Stimulated activated memory B cell treated with anti-CD40 and anti-IgM and Interleukin-4, amounts not matched to agents 10 μg/mL and 1 μg/mL and 100 μg/mL, for 72 hours (primary cell): ENCODE data around the gene GRSF1.
"Not testable (repeated sequence)": the region's sequence is repeated elsewhere in the genome, so short reads cannot be mapped to it uniquely, and the experiment has no call there.

ENCODE experiments used
- ATAC-seq: fragments of 150-1000 bp; cut with Tn5 transposase; 2 replicates; pipeline ENCODE4 v1.10.0; 2021
- H3K27ac Mint-ChIP-seq: one replicate; pipeline ENCODE4 v1.8.0; 2022; ENCODE audit warnings: mild to moderate bottlenecking, mixed read lengths
- H3K27me3 Mint-ChIP-seq: one replicate; pipeline ENCODE4 v1.8.0; 2022; ENCODE audit warnings: mixed read lengths
- H3K36me3 Mint-ChIP-seq: one replicate; pipeline ENCODE4 v1.8.0; 2022; ENCODE audit warnings: mixed read lengths
- H3K4me1 Mint-ChIP-seq: one replicate; pipeline ENCODE4 v1.8.0; 2022; ENCODE audit warnings: mixed read lengths
- H3K4me3 Mint-ChIP-seq: one replicate; pipeline ENCODE4 v1.8.0; 2022; ENCODE audit warnings: mild to moderate bottlenecking, moderate library complexity, mixed read lengths
- H3K9me3 Mint-ChIP-seq: one replicate; pipeline ENCODE4 v1.8.0; 2022; ENCODE audit warnings: mixed read lengths

The GRSF1 gene

DNA sequence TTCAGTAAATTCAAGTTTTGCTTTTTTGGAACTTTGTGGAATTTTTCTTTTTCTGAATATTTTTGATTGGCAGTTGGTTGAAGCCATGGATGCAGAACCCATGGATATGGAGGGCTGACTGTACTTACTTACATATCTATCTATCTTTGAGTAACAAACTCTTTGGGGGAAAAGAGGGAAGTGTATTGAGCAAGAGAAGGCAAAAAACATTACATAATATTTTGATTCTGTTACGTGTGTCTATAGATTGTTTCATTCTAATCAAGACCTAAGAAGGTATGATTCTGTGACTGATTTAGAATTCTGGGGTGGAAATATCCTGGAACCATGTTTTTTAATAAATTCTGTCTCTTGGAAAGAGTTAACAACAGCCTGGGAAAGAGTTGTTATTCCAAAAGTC lies 31.5 kb downstream of the GRSF1 start:
- H3K27ac Mint-ChIP-seq: no peak overlapping the region
- H3K4me3 Mint-ChIP-seq: no peak overlapping the region
- H3K9me3 Mint-ChIP-seq: no peaks in the 10 kb centered on the region
- H3K4me1 Mint-ChIP-seq: no peaks in the 10 kb centered on the region
- H3K36me3 Mint-ChIP-seq: peaks cover 30% of the 10 kb centered on the region
- no peak for ATAC-seq
- no peaks in the 10 kb centered on the region for H3K27me3 Mint-ChIP-seq

DNA sequence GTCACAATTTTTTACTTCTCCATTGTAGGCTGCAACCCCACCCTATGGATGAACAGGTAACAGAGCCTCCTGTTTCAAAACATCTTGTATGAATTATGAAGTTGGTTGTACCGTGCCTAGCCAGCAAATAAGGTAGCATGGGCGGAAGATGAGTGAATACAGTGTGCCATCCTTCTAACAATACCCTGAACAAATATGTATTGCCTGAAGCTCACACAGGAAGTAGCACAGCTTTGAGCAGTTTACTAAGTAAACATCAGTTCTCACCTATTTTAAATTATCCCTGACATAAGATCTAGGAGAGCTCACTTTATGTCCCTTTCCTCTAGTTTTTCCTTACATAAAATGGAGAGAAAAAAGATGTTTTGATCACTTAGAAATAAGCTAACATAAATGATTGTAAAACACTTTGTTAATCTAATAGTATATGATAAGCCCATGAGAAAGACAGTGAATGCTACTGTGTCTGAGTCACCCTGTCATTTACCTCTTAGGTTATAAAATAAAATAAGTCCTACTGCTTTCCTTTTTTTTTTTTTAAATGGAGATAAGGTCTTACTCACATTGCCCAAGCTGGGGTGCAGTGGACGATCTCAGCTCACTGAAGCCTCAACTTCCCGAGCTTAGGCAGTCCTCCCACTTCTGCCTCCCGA lies 36.6 kb downstream of the GRSF1 start:
- Mint-ChIP-seq H3K4me3 (no peak overlapping the region), H3K27ac (no peak overlapping the region), H3K27me3 (no peaks in the 10 kb centered on the region), H3K36me3 (peaks cover 28% of the 10 kb centered on the region), H3K9me3 (no peaks in the 10 kb centered on the region), H3K4me1 (no peaks in the 10 kb centered on the region)
- no peak for ATAC-seq

DNA sequence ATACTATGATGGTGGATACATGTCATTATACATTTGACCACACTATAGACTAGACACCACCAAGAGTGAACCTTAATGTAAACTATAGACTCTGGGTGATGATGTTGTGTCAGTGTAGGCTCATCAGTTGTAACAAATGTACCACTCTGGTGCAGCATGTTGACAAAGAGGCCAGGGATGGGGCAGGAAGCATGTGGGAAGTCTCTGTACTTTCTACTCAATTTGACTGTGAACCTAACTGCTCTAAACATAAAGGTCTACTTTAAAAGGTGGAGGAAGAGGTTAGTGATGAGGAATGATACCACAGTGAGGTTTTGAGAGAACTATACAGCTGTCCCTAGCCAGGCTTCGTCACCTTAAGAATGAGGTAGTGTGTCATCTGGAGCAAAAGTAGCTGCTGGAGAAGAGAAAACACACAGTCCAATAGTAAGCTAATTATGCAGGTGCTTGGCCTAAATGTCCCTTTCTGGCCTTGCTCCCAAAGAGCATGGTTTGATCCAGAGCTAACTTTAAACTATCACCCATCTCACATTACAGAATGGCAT lies 38.4 kb downstream of the GRSF1 start:
- peaks cover 21% of the 10 kb centered on the region for H3K36me3 Mint-ChIP-seq
- ATAC-seq: no peak
- H3K9me3 Mint-ChIP-seq: no peaks in the 10 kb centered on the region
- no peaks in the 10 kb centered on the region for H3K27me3 Mint-ChIP-seq
- H3K27ac Mint-ChIP-seq: no peak overlapping the region
- no peak overlapping the region for H3K4me3 Mint-ChIP-seq
- H3K4me1 Mint-ChIP-seq: no peaks in the 10 kb centered on the region

DNA sequence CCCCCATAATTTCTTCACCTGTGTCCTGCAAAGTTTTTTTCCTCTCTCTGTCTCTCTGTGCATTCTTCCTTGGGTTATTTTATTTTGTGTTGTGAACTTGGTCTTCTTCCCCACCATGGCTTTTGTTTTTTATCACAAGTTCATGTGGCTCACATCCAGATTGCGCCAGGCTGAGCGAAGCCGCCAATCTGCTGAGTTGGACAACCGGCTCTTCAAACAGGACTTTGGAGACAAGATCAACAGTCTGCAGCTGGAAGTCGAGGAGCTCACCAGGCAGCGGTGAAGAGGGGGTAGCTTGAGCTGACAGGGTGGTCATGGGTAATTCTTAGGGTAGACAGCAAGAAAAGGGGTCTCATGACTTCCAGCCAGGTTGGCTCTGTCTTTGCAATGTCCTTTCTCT lies 46.1 kb downstream of the GRSF1 start:
- no peak overlapping the region for H3K4me3 Mint-ChIP-seq
- no peak overlapping the region for H3K27ac Mint-ChIP-seq
- H3K27me3 Mint-ChIP-seq: no peaks in the 10 kb centered on the region
- H3K9me3 Mint-ChIP-seq: no peaks in the 10 kb centered on the region
- peaks cover 47% of the 10 kb centered on the region for H3K36me3 Mint-ChIP-seq
- H3K4me1 Mint-ChIP-seq: no peaks in the 10 kb centered on the region
- ATAC-seq: no peak

DNA sequence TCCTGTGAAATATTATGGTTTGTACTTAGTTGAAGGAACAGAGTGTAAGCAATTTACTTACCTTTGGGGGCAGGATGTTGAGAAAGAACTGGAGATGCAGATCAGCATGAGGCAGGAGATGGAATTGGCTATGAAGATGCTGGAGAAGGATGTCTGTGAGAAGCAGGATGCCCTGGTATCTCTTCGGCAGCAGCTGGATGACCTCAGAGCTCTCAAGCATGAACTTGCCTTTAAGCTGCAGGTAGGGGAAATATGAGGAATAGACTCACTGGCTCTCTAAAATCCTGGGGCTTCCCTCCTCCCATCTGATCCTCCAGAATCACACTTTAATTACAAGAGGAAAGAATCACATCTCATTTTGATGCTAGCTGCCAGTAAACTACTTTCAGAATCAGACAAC lies 51.0 kb downstream of the GRSF1 start:
- H3K36me3 Mint-ChIP-seq: peaks cover 51% of the 10 kb centered on the region
- no peak overlapping the region for H3K4me3 Mint-ChIP-seq
- H3K9me3 Mint-ChIP-seq: no peaks in the 10 kb centered on the region
- no peak for ATAC-seq
- H3K27me3 Mint-ChIP-seq: no peaks in the 10 kb centered on the region
- no peaks in the 10 kb centered on the region for H3K4me1 Mint-ChIP-seq
- no peak overlapping the region for H3K27ac Mint-ChIP-seq

DNA sequence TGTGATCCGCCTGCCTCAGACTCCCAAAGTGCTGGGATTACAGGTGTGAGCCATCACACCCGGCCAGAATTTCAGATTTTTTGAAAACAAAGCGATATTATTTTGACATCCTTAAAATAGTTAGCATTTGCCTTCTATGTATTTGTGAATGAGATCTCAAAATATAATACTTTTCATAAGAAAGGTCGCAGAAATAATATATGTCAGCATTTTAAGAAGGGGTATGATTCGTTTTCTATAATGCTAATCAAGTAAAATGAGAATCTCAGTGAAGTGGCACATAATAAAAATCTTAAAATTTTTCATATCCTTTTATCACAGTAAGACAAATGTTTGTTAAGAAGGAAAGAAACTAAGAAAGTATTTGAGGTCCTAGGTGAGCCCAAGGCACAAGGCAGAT lies 52.2 kb downstream of the GRSF1 start:
- Mint-ChIP-seq H3K9me3 (no peaks in the 10 kb centered on the region), H3K27ac (no peak overlapping the region), H3K4me1 (no peaks in the 10 kb centered on the region), H3K4me3 (no peak overlapping the region), H3K27me3 (no peaks in the 10 kb centered on the region), H3K36me3 (peaks cover 49% of the 10 kb centered on the region)
- ATAC-seq: no peak

DNA sequence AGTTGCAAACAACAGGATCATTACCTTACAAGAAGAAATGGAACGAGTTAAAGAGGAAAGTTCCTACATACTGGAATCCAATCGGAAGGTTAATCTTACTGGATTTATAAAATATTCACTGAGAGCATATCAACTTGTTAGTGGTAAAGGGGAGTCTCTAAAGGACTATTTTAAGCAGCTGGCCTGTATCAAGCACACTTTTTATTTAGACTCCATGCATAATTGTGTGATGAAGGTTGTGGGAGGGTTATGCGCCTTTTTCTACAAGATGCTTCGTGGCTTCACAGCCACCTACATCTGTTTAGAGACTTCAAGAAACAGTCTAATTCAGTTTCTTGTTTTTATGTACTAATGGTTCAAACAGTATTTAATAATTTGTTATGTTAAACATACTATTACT lies 56.6 kb downstream of the GRSF1 start:
- no peak for ATAC-seq
- Mint-ChIP-seq H3K27me3 (no peaks in the 10 kb centered on the region), H3K4me1 (no peaks in the 10 kb centered on the region), H3K27ac (no peak overlapping the region), H3K36me3 (peaks cover 41% of the 10 kb centered on the region), H3K4me3 (no peak overlapping the region), H3K9me3 (no peaks in the 10 kb centered on the region)

DNA sequence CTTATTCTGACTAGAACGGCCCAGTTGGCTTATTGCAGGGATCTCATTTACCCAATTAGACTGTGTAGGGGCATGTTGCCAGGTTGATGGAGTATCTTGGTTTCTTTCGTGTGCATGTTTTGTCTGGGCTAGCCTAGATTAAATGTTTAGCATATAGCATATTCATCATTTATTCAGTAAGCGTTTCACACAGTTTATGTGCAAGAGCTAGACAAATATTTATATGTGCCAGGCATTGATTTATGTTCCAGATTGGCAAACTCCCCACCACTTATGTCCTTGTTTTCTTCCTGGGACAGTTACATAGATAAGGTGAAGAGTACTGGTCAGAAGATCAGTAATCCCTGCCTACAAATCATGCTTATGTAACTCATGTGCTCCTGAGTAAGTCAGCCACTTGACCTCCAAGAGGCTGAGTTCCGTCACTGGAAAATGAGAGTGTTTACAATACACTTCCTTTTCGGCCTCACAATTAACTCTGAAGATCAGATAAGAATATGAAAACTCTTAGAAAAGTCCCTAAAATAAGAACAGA lies 60.7 kb downstream of the GRSF1 start:
- Mint-ChIP-seq H3K27me3 (no peaks in the 10 kb centered on the region), H3K4me3 (no peak overlapping the region), H3K9me3 (no peaks in the 10 kb centered on the region), H3K27ac (no peak overlapping the region), H3K36me3 (peaks cover 32% of the 10 kb centered on the region), H3K4me1 (no peaks in the 10 kb centered on the region)
- ATAC-seq: no peak

DNA sequence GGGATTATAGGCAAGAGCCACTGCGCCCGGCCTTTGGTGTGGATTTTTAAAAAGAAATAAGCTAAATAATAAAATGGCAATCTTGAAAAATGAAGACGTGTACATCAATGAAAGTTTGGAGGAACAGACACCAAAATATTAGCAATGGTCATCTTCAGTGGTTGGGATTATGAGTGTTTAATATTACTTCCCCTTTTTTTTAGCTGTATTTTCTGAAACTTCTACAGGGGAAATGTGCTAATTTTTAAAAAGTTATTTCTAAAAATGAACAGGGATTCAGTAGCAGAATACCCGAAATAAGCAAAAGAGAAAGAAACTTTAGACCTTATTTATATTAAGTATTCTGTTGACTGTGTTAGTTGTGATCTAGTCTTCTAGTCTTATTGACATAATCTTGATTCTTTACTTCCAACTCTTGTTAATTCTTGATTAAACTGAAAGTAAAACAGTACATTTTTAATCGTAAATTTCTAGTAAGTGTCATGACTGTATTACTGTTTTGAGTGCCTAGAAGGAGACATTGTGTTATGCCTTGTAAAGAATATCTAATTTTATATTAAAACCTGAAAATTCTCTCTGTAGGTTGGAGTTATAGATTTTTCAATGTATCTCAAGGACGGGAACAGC lies 66.6 kb downstream of the GRSF1 start:
- Mint-ChIP-seq H3K4me3 (no peak overlapping the region), H3K27ac (no peak overlapping the region), H3K4me1 (no peaks in the 10 kb centered on the region), H3K9me3 (no peaks in the 10 kb centered on the region), H3K27me3 (no peaks in the 10 kb centered on the region), H3K36me3 (peaks cover 25% of the 10 kb centered on the region)
- ATAC-seq: no peak

DNA sequence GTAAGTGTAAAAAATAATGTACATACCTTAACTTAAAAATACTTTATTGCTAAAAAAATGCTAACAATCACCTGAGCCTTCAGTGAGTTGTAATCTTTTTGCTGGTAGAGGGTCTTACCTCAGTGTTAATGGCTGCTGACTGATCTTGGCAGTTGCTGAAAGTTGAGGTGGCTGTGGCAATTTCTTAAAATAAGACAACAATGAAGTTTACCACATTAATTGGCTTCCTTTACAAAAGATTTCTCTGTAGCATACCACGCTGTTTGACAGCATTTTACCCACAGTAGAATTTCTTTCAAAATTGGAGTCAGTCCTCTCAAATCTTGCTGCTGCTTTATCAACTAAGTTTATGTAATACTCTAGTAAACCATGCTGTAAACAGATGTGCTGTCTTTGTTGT lies 70.3 kb downstream of the GRSF1 start:
- peaks cover 60% of the 10 kb centered on the region for H3K36me3 Mint-ChIP-seq
- ATAC-seq, H3K4me3 Mint-ChIP-seq, H3K27ac Mint-ChIP-seq, H3K27me3 Mint-ChIP-seq, H3K9me3 Mint-ChIP-seq, H3K4me1 Mint-ChIP-seq: not testable (repeated sequence)

DNA sequence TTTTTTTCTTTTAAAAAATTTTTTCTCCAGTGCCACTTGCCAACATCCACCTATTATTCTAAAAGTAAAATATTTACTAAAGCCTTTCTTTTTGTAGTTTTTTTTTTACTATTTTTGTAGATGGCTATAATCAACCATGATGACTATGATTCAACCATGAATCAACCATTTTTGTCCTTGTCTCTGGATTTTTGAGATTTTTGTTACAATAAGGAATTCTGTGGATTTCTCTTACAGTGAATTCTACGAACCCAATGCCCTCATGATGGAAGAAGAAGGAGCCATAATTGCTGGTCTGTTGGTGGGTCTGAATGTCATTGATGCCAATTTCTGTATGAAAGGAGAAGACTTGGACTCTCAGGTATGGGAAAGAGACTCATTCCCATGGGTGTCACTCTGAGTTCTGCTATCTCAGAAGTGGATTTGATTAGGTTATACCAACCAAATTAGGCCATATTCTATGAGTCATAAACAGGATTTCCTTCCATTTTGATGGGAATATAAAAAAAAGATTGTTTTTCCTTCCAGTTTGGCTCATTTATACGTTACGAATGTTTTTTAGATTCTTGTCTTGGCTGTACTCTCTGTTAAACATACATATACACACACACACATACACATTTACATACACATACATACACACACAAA lies 71.3 kb downstream of the GRSF1 start:
- Mint-ChIP-seq H3K27ac (no peak overlapping the region), H3K4me3 (no peak overlapping the region), H3K27me3 (no peaks in the 10 kb centered on the region), H3K9me3 (no peaks in the 10 kb centered on the region), H3K36me3 (peaks cover 69% of the 10 kb centered on the region), H3K4me1 (no peaks in the 10 kb centered on the region)
- no peak for ATAC-seq
